Measurements from ENCODE around the gene IMP4. TPM values are rescaled to one million over a fixed set of nuclear protein-coding genes. Genes with fewer than 3 reads are reported as not detected.
A peak's percentile ranks its signal among the peaks of the same experiment; 100 is the strongest.

The IMP4 gene
- total RNA-seq, 1 experiment from 2014 or later = 207 TPM

GRCh38 chr2:130336877-130337734, 5.6 kb upstream of the IMP4 start:
- POLR2A ChIA-PET (ENCODE audit: unreplicated experiment) = interaction anchor here (0.5 to 0.6 kb wide), 2 partner anchors 96 to 156 kb away, joined by 5 to 9 read pairs; partner anchors contain the start of gene SMPD4
- Histone ChIP-seq H3K27me3 (ENCODE audit: low read length) (no peaks in the 10 kb centered on the region), H2AFZ (ENCODE audit: low read length) (peak overlapping the region; percentile 71), H3K4me3 (ENCODE audit: low read length) (peak overlapping the region; percentile 69), H3K9me3 (ENCODE audit: low read length) (no peaks in the 10 kb centered on the region), H3K36me3 (ENCODE audit: low read depth, low read length) (peaks cover 4% of the 10 kb centered on the region; the same call in 1 of the 2 replicates), H3K9me2 (replicated peaks; ENCODE audit: low read length) (no peaks in the 10 kb centered on the region), H3K4me1 (ENCODE audit: insufficient read depth, low read length) (peaks cover 14% of the 10 kb centered on the region), H3K79me2 (ENCODE audit: low read length) (no peaks in the 10 kb centered on the region), H3F3A (ENCODE audit: low read length, unreplicated experiment) (no peaks in the 10 kb centered on the region), H3K27ac (ENCODE audit: low read length) (no peak overlapping the region), H4K20me1 (ENCODE audit: low read length) (no peaks in the 10 kb centered on the region), H3K9ac (ENCODE audit: low read length) (no peak overlapping the region), H3K4me2 (ENCODE audit: low read length) (peak overlapping the region; percentile 88)
- intact Hi-C loops (cut with micrococcal nuclease) = no loop called here
- CTCF ChIA-PET = no interaction called here
- BruUV-seq (replicated peaks) = no TSS peak
- DNase-seq (peak; percentile 83), ATAC-seq (peak; percentile 62)
- TF ChIP-seq EZH2 (IDR thresholded peaks at IDR 0.05; ENCODE audit: low read length, unreplicated experiment) = no peak
- no peak for TF ChIP-seq EZH2phosphoT487 (IDR thresholded peaks at IDR 0.05; ENCODE audit: borderline replicate concordance, low read length)
- TF ChIP-seq, protein P1, sequence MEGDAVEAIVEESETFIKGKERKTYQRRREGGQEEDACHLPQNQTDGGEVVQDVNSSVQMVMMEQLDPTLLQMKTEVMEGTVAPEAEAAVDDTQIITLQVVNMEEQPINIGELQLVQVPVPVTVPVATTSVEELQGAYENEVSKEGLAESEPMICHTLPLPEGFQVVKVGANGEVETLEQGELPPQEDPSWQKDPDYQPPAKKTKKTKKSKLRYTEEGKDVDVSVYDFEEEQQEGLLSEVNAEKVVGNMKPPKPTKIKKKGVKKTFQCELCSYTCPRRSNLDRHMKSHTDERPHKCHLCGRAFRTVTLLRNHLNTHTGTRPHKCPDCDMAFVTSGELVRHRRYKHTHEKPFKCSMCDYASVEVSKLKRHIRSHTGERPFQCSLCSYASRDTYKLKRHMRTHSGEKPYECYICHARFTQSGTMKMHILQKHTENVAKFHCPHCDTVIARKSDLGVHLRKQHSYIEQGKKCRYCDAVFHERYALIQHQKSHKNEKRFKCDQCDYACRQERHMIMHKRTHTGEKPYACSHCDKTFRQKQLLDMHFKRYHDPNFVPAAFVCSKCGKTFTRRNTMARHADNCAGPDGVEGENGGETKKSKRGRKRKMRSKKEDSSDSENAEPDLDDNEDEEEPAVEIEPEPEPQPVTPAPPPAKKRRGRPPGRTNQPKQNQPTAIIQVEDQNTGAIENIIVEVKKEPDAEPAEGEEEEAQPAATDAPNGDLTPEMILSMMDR (conservative IDR thresholded peaks at IDR 0.05; ENCODE audit: low read depth, low read length) = no peak

- Histone ChIP-seq H3K9me3 (ENCODE audit: low read length) (no peaks in the 10 kb centered on the region), H3K9ac (ENCODE audit: low read length) (no peak overlapping the region), H4K20me1 (ENCODE audit: low read length) (no peaks in the 10 kb centered on the region), H3K4me2 (ENCODE audit: low read length) (peak overlapping the region; percentile 88), H3K4me3 (ENCODE audit: low read length) (peak overlapping the region; percentile 69), H3K36me3 (ENCODE audit: low read depth, low read length) (peaks cover 4% of the 10 kb centered on the region; the same call in 1 of the 2 replicates), H2AFZ (ENCODE audit: low read length) (peak overlapping the region; percentile 71), H3K27ac (ENCODE audit: low read length) (no peak overlapping the region), H3F3A (ENCODE audit: low read length, unreplicated experiment) (no peaks in the 10 kb centered on the region), H3K79me2 (ENCODE audit: low read length) (peaks cover 1% of the 10 kb centered on the region), H3K27me3 (ENCODE audit: low read length) (no peaks in the 10 kb centered on the region), H3K4me1 (ENCODE audit: insufficient read depth, low read length) (peaks cover 12% of the 10 kb centered on the region), H3K9me2 (replicated peaks; ENCODE audit: low read length) (no peaks in the 10 kb centered on the region)
- BruUV-seq (replicated peaks) = no TSS peak
- intact Hi-C loops (cut with micrococcal nuclease) = no loop called here
- ChIA-PET CTCF (no interaction called here), POLR2A (ENCODE audit: unreplicated experiment) (no interaction called here)
- TF ChIP-seq EZH2 (IDR thresholded peaks at IDR 0.05; ENCODE audit: low read length, unreplicated experiment) (no peak), EZH2phosphoT487 (IDR thresholded peaks at IDR 0.05; ENCODE audit: borderline replicate concordance, low read length) (no peak)
- TF ChIP-seq, protein P1 (conservative IDR thresholded peaks at IDR 0.05; ENCODE audit: low read depth, low read length) = no peak
- DNase-seq = no peak
- no peak for ATAC-seq
Observed at GRCh38 chr2:130337735-130338325, 4.9 kb upstream of the IMP4 start.
